GM19324 (cell line): Measurements from ENCODE around the gene SATL1.
"Not testable (repeated sequence)": the region's sequence is repeated elsewhere in the genome, so short reads cannot be mapped to it uniquely, and the experiment has no call there.

ENCODE experiments used
- ATAC-seq: cut with Tn5 transposase; IDR thresholded peaks from one replicate; pipeline ENCODE4 v1.9.1; 2021; ENCODE audit warnings: mild to moderate bottlenecking, moderate library complexity; ENCODE audit not compliant: unreplicated experiment, low FRiP score

The SATL1 gene

GRCh38 chrX:85111347-85111746 is 132.2 kb downstream of the SATL1 start:
- ATAC-seq, result no peak

- peak; percentile 55 for ATAC-seq
Observed at GRCh38 chrX:85109235-85109634, 134.3 kb downstream of the SATL1 start.

DNA sequence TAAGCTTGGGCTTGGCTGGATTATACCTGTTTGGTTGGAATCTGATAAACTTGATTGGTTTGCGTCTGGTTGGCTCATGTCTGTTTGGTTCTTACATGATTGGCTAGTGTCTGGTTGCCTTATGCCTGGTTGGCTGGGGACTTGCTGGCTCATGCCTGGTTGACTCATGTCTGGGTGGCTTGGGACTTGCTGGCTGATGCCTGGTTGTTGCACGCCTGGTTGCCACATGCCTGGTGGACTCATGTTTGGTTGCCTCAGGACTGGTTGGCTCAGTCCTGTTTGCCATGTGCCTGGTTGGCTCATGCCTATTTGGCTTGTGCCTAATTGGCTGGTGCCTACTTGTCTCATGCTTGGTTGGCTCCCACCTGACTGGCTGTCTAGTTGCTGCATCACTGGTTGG is 135.4 kb downstream of the SATL1 start:
- no peak for ATAC-seq

DNA sequence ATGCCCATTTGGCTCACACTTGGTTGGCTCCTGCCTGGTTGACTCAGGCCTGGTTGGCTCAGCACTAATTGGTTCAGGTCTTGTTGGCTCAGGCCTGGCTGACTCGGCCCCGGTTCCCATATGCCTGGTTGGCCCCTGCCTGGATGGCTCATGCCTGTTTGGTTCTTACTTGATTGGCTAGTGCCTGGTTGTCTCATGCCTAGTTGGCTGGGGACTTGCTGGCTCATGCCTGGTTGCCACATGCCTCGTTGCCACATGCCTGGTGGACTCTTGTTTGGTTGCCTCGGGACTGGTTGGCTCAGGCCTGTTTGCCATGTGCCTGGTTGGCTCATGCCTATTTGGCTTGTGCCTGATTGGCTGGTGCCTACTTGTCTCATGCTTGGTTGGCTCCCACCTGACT is 136.2 kb downstream of the SATL1 start:
- no peak for ATAC-seq

GRCh38 chrX:85089321-85089840 is 154.2 kb downstream of the SATL1 start:
- no peak for ATAC-seq

DNA sequence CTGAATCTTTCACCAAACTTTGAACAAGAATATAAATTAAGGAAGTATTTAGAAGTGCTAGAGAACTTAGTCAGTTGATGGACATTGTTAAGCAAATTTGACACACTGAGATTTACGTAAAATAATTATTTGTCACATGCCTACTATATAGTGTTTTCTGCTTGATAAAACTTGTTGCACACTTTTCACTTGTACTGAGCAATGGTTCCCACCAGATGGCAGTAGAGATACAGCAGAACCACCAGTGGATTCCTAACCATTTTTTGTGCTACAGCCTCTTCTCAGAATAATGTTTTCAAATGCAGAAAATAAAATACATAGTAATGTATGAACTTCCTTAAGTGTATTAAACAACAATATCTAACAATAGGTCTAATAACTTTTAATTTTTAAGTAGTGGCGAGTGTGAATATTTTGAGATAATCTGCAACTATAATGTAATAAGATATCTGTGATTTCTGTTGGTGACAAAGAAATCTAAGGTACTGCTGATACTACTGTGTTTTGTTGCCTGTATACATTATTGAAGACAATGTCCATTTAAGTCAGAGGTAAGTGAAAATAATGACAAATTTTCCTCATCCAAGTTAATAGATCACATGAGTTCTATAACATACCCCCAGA is 158.7 kb downstream of the SATL1 start:
- ATAC-seq, result no peak

DNA sequence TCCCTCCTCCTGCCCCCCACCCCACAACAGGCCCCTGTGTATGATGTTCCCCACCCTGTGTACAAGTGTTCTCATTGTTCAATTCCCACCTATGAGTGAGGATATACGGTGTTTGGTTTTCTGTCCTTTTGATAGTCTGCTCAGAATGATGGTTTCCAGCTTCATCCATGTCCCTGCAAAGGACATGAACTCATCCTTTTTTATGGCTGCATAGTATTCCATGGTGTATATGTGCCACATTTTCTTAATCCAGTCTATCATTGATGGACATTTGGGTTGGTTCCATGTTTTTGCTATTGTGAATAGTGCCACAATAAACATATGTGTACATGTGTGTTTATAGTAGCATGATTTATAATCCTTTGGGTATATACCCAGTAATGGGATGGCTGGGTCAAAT is 166.3 kb downstream of the SATL1 start:
- ATAC-seq, result not testable (repeated sequence)

DNA sequence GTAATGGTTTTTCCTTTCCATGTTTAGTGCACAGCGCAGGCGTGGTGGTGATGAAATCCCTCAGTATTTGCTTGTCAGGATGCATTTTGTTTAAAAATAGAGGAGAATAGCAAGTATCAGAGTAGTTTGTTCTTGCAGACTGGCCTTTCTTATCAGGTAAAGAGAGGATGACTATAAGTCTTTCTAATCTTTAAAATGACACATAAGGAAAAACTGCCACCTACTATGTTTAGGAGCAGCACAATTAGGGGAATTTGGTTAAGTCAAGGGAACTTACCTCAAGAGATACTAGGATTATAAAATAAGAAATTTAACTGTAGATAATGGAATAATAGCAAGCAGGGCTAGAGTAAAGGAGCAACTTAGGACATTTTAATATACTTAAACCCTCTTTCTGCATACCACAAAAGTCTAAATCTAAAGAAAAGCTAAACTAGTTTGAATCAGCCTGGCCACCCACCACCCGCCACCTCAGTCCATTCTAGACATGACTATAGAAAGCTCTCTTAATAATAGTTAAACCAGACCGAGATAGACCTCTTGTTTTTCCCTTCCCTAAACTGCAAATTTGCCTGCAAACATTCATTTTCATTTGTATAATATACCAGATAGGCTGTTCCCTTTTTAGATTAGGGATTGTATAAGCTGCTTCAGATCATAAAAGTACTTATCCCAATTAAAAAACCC is 177.9 kb downstream of the SATL1 start:
- ATAC-seq, result no peak

- ATAC-seq, result no peak
Observed at GRCh38 chrX:85052636-85053343, 190.8 kb downstream of the SATL1 start.

GRCh38 chrX:85052205-85052604 is 191.4 kb downstream of the SATL1 start:
- ATAC-seq, result no peak

DNA sequence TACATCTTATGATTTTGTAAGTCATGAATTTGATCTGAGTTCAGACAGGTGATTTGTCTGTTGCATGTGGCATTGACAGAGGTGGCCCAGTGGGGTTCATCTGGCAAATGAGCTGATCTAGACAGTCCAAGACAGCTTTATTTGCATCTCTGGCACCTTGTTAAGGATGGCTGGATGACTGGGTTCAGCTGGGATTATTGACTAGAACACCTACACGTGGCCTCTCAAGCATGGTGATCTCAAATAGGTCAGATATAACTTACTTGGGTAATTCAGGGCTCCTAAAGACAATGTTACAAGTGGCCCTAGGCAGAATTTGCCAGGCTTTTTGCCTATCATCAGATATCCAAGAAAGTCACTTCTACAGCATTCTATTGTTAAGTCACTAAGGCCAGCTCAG is 192.0 kb downstream of the SATL1 start:
- no peak for ATAC-seq
